A549 (cell line): ENCODE measurements around the gene VPS45. TPM values are rescaled to one million over a fixed set of nuclear protein-coding genes. Genes with fewer than 3 reads are reported as not detected.

Source experiments
- ATAC-seq, 2 experiments: fragments of 200-7000 bp in 1 of 2; fragments of >200 bp in 1 of 2; cut with Nextera tagmentation in 1 of 2; cut with Tn5 transposase in 1 of 2; 3 replicates each; pipeline versions ENCODE4 v1.8.0 to v1.9.1; 2018 to 2020; ENCODE audit warnings: mild to moderate bottlenecking in 1 of 2, moderate library complexity in 1 of 2
- CTCF ChIA-PET: fragments of 300-600 bp; sonication (Branson Sonifier 250); formaldehyde crosslinking; extraction: SDS; loops from one replicate; lab custom pipeline; 2021; ENCODE audit warnings: antibody characterized with exemption, inconsistent platforms; lab: Yijun Ruan, JAX
- POLR2A ChIA-PET: fragments of 350-600 bp; formaldehyde crosslinking; extraction: SDS; loops from one replicate; lab custom pipeline; 2021; ENCODE audit warnings: antibody characterized with exemption, inconsistent platforms; lab: Yijun Ruan, JAX
- DNase-seq, 2 experiments: peaks; one replicate each; pipeline versions ENCODE4 v3.0.0 to v3.0.0-alpha.2; 2011 to 2016; ENCODE audit warnings: low read depth in 1 of 2, low spot score in 1 of 2
- FAIRE-seq: peaks from 2 replicates; lab custom pipeline; 2011; peaks lifted over from hg19 to GRCh38; lab: Jason Lieb, UNC
- H3K27ac ChIP-seq, 2 experiments: fragments of >200 bp; sonication (Bioruptor Twin); formaldehyde crosslinking; 3 replicates each; pipeline ENCODE4 v1.5.1; 2016 to 2017
- H3K4me1 ChIP-seq: fragments of >200 bp; sonication (Bioruptor Twin); formaldehyde crosslinking; 3 replicates; pipeline ENCODE4 v1.6.1; 2016
- H3K4me2 ChIP-seq: fragments of >200 bp; sonication (Bioruptor Twin); formaldehyde crosslinking; 3 replicates; pipeline ENCODE4 v1.6.1; 2016
- H3K4me3 ChIP-seq: fragments of >200 bp; sonication (Bioruptor Twin); formaldehyde crosslinking; 3 replicates; pipeline ENCODE4 v1.5.1; 2016
- H3K9me3 ChIP-seq: fragments of >200 bp; sonication (Bioruptor Twin); formaldehyde crosslinking; 3 replicates; pipeline ENCODE4 v1.6.1; 2016
- BCL3 ChIP-seq: fragments of >200 bp; sonication (Bioruptor Twin); formaldehyde crosslinking; IDR thresholded peaks from 3 replicates; pipeline ENCODE4 v1.6.1; 2016
- CHD2 ChIP-seq: fragments of 150-350 bp; IDR thresholded peaks from 2 replicates; pipeline ENCODE4 v1.6.1; 2014; ENCODE audit warnings: low read length; ENCODE audit not compliant: partially characterized antibody
- E2F6 ChIP-seq: IDR thresholded peaks from 2 replicates; pipeline ENCODE4 v1.6.1; 2012; ENCODE audit warnings: low read depth, borderline replicate concordance
- ELK1 ChIP-seq: fragments of 150-350 bp; IDR thresholded peaks from 2 replicates; pipeline ENCODE4 v1.6.1; 2014; ENCODE audit warnings: low read depth, mild to moderate bottlenecking, low read length
- FOSB ChIP-seq: fragments of 250-450 bp; sonication (Bioruptor Pico); IDR thresholded peaks from 2 replicates; pipeline ENCODE4 v1.5.0; 2020; ENCODE audit warnings: mild to moderate bottlenecking, moderate library complexity
- FOXS1 ChIP-seq: fragments of 250-450 bp; sonication (Bioruptor Pico); IDR thresholded peaks from 2 replicates; pipeline ENCODE4 v1.5.0; 2020; ENCODE audit warnings: mild to moderate bottlenecking, moderate library complexity
- GATA3 ChIP-seq: IDR thresholded peaks from 2 replicates; pipeline ENCODE4 v1.6.1; 2012; ENCODE audit warnings: borderline replicate concordance
- HDAC2 ChIP-seq: fragments of 200-600 bp; sonication (generic); IDR thresholded peaks from 2 replicates; pipeline ENCODE4 v1.6.1; 2016
- HEYL ChIP-seq: fragments of 250-450 bp; sonication (Bioruptor Pico); IDR thresholded peaks from 2 replicates; pipeline ENCODE4 v1.8.0; 2021; ENCODE audit warnings: mild to moderate bottlenecking, moderate library complexity
- HMGXB4 ChIP-seq: fragments of 250-450 bp; sonication (Bioruptor Pico); IDR thresholded peaks from 2 replicates; pipeline ENCODE4 v1.5.0; 2021; ENCODE audit warnings: mild to moderate bottlenecking, moderate library complexity, borderline replicate concordance
- HOXB13 ChIP-seq: fragments of 250-450 bp; sonication (Bioruptor Pico); IDR thresholded peaks from 2 replicates; pipeline ENCODE4 v1.5.0; 2020; ENCODE audit warnings: low read depth, mild to moderate bottlenecking, moderate library complexity
- JUNB ChIP-seq: fragments of >200 bp; sonication (Bioruptor Twin); formaldehyde crosslinking; IDR thresholded peaks from 2 replicates; pipeline ENCODE4 v1.6.1; 2016
- MAZ ChIP-seq: fragments of 150-350 bp; IDR thresholded peaks from 2 replicates; pipeline ENCODE4 v1.6.1; 2014; ENCODE audit warnings: antibody characterized with exemption, low read depth, low read length, borderline replicate concordance
- MYC ChIP-seq: IDR thresholded peaks from 2 replicates; pipeline ENCODE4 v1.6.1; 2012; ENCODE audit warnings: mild to moderate bottlenecking, inconsistent platforms, low read length, improper control_type of control experiment, borderline replicate concordance
- NFE2L2 ChIP-seq: fragments of 150-350 bp; conservative IDR thresholded peaks from 2 replicates; pipeline ENCODE4 v1.6.1; 2014; ENCODE audit warnings: low read length
- NPAS2 ChIP-seq: fragments of 250-450 bp; sonication (Bioruptor Pico); IDR thresholded peaks from 2 replicates; pipeline ENCODE4 v1.8.0; 2022; ENCODE audit warnings: mild to moderate bottlenecking, moderate library complexity, borderline replicate concordance
- NR3C1 ChIP-seq: fragments of >200 bp; sonication (Bioruptor Twin); formaldehyde crosslinking; IDR thresholded peaks from 3 replicates; pipeline ENCODE4 v1.6.1; 2017
- PBX3 ChIP-seq: IDR thresholded peaks from 2 replicates; pipeline ENCODE4 v1.6.1; 2012
- POLR2AphosphoS2 ChIP-seq: conservative IDR thresholded peaks from 2 replicates; pipeline ENCODE4 v1.6.1; 2012; ENCODE audit warnings: low read length, improper control_type of control experiment, inconsistent platforms
- RARB ChIP-seq: fragments of 250-450 bp; sonication (Bioruptor Pico); IDR thresholded peaks from 2 replicates; pipeline ENCODE4 v1.8.0; 2021; ENCODE audit warnings: mild to moderate bottlenecking, moderate library complexity
- SREBF2 ChIP-seq: fragments of 450-650 bp; IDR thresholded peaks from 2 replicates; pipeline ENCODE4 v1.6.1; 2014; ENCODE audit warnings: mild to moderate bottlenecking, moderate library complexity
- TP53 ChIP-seq: fragments of 250-450 bp; sonication (Bioruptor Pico); IDR thresholded peaks from 2 replicates; pipeline ENCODE4 v1.5.0; 2021; ENCODE audit warnings: mild to moderate bottlenecking, moderate library complexity
- ZFP36 ChIP-seq: fragments of 450-650 bp; IDR thresholded peaks from 2 replicates; pipeline ENCODE4 v1.6.1; 2014; ENCODE audit warnings: borderline replicate concordance; ENCODE audit not compliant: partially characterized antibody
- WGBS: methylation state at CpG from one replicate; pipeline ENCODE4 v1.1.6; 2017; ENCODE audit errors: missing lambda C conversion rate; 5-methylcytosine and 5-hydroxymethylcytosine counted together
- polyA plus RNA-seq, 4 experiments: library from polyadenylated mRNA; depleted of rRNA in 3 of 4; stranded (reverse); fragments of >200 nt; fragmentation: RNase III in 1 of 4; extraction: RNeasy Plus Mini Kit Qiagen cat#74134 plus additional on column Dnase treatment in 1 of 4; gene quantifications; 2 replicates in 3 of 4; 3 replicates in 1 of 4; pipeline ENCODE4 v1.2.3, GENCODE V29; 2011 to 2017

VPS45 gene
- polyA plus RNA-seq, 2 of the 4 experiments (the other 2 are of a cell fraction): 22.1 to 49.7 TPM

- Histone ChIP-seq H3K4me3 (no peak overlapping the region), H3K4me2 (no peak overlapping the region), H3K9me3 (no peaks in the 10 kb centered on the region)
- no peak for TF ChIP-seq HOXB13 (CRISPR knock-in tag)
- TF ChIP-seq FOXS1 (CRISPR knock-in tag): no peak
- no peak for TF ChIP-seq JUNB
- no peak for TF ChIP-seq NFE2L2
- no peak for TF ChIP-seq ELK1
- TF ChIP-seq CHD2: no peak
- no peak for TF ChIP-seq BCL3
- no peak for TF ChIP-seq FOSB
- TF ChIP-seq TP53 (CRISPR knock-in tag): no peak
- TF ChIP-seq, all 56 proteins: peak for 0
- 88% methylated on average over 3 of the region's 3 CpGs for WGBS
- no peaks in the 10 kb centered on the region for H3K4me1 ChIP-seq
- ATAC-seq (no peak), FAIRE-seq (no peak), DNase-seq (no peak)
- CTCF ChIA-PET: interaction anchor here (1.2 to 8.0 kb wide), 8 partner anchors 9 to 288 kb away, joined by 4 to 73 read pairs (median 5); no protein-coding TSS in a partner anchor
- H3K27ac ChIP-seq: no peak overlapping the region
- POLR2A ChIA-PET: no interaction called here
Measured at GRCh38 chr1:150176593-150176992, 109.0 kb downstream of the VPS45 start.

GRCh38 chr1:150178548-150178947 is 111.0 kb downstream of the VPS45 start:
- DNase-seq (no peak), FAIRE-seq (no peak), ATAC-seq (no peak)
- no peaks in the 10 kb centered on the region for H3K9me3 ChIP-seq
- H3K4me2 ChIP-seq: no peak overlapping the region
- no peak overlapping the region for H3K27ac ChIP-seq
- POLR2A ChIA-PET: interaction anchor here (1.2 kb wide), 1 partner anchor 292 kb away, joined by 3 read pairs; a partner anchor contains a TSS
- H3K4me3 ChIP-seq: no peak overlapping the region
- TF ChIP-seq SREBF2 (no peak), PBX3 (no peak), GATA3 (no peak), ZFP36 (no peak), NR3C1 (no peak), HEYL (CRISPR knock-in tag) (no peak), E2F6 (no peak), MYC (no peak), ELK1 (no peak), CHD2 (no peak), HDAC2 (no peak), NPAS2 (CRISPR knock-in tag) (no peak), HMGXB4 (no peak), MAZ (no peak), RARB (CRISPR knock-in tag) (no peak), POLR2AphosphoS2 (no peak)
- H3K4me1 ChIP-seq: no peaks in the 10 kb centered on the region
- CTCF ChIA-PET: interaction anchor here (0.8 to 8.0 kb wide), 6 partner anchors 9 to 330 kb away, joined by 3 to 73 read pairs (median 4); no protein-coding TSS in a partner anchor
